Mucosa of stomach (tissue), 1 donor: ENCODE data around the gene CLPTM1L.

Experiments
- H3K27me3 ChIP-seq: one replicate; pipeline ENCODE4 v1.7.0; 2013; ENCODE audit warnings: mild to moderate bottlenecking, low read length; ENCODE audit not compliant: control insufficient read depth, insufficient read depth
- H3K36me3 ChIP-seq: one replicate; pipeline ENCODE4 v1.7.0; 2013; ENCODE audit warnings: low read length; ENCODE audit not compliant: control insufficient read depth, insufficient read depth
- H3K4me1 ChIP-seq: one replicate; pipeline ENCODE4 v1.7.0; 2013; ENCODE audit warnings: mild to moderate bottlenecking, low read length; ENCODE audit not compliant: control insufficient read depth, insufficient read depth
- H3K4me3 ChIP-seq: one replicate; pipeline ENCODE4 v1.7.0; 2013; ENCODE audit warnings: low read length
- H3K9ac ChIP-seq: one replicate; pipeline ENCODE4 v1.7.0; 2013; ENCODE audit warnings: mild to moderate bottlenecking, low read length, moderate library complexity
- H3K9me3 ChIP-seq: one replicate; pipeline ENCODE4 v1.7.0; 2013; ENCODE audit warnings: mild to moderate bottlenecking, low read length, moderate library complexity; ENCODE audit not compliant: control insufficient read depth
- donor health status: Pancreatic carcinoma.

The CLPTM1L gene

DNA sequence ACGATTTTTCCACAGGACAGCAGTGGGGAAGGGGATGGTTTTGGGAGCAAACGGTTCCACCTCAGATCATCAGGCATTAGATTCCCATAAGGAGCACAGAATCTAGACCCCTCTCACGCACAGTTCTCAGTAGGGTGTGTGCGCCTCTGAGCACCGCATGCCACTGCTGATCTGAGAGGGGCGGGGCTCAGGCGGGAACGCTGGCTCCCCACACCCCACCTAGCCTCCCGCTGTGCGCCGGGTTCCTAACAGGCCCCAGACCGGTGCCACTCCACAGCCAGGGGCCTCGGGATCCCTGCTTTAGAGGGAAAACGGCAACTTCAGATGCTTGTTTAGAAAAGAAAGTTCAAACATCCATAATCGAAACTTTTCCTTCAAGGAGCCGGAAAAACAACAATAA is 70.4 kb downstream of the CLPTM1L start:
- Histone ChIP-seq H3K36me3 (no peaks in the 10 kb centered on the region), H3K4me1 (no peaks in the 10 kb centered on the region)

DNA sequence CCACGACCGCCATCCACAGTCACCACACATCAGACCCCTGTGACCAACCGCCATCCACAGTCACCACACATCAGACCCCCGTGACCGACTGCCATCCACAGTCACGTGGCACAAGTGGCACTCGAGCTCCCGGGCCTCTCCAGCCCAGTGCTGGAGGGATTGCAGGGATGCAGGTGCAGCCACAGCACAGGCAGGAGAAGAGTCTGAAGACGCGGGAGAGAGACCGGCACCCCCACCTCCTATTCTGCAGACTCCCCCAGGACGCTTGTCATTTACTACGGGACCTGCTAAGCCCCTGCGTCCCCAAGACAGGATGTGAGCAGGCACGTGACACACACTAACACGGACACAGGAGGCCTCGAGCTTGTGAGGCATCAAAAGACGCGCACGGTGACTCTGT is 71.2 kb downstream of the CLPTM1L start:
- Histone ChIP-seq H3K27me3 (no peaks in the 10 kb centered on the region), H3K4me1 (no peaks in the 10 kb centered on the region)

More for the DNA sequence above, 70.4 kb downstream of the CLPTM1L start:
- Histone ChIP-seq H3K27me3 (no peaks in the 10 kb centered on the region), H3K9ac (no peak overlapping the region), H3K9me3 (no peaks in the 10 kb centered on the region), H3K4me3 (no peak overlapping the region)

DNA sequence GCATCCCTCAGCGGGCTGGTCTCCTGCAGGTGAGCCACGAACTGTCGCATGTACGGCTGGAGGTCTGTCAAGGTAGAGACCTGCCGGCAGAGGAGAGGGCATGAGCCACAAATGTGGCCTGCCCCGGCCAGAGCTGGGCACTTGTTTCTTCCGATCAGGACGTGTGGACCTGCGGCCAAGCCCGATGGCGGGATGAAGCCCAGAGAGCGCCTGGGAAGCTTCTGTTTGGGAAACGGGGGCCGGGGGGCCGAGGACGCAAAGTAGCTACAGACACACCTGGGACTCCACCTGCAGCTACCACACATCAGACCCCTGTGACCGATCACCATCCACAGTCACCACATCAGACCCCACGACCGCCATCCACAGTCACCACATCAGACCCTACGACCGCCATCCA is 72.7 kb downstream of the CLPTM1L start:
- no peak overlapping the region for H3K9ac ChIP-seq
- no peaks in the 10 kb centered on the region for H3K9me3 ChIP-seq
- H3K36me3 ChIP-seq: no peaks in the 10 kb centered on the region
- H3K4me3 ChIP-seq: no peak overlapping the region
- no peaks in the 10 kb centered on the region for H3K27me3 ChIP-seq
- H3K4me1 ChIP-seq: no peaks in the 10 kb centered on the region

More for the DNA sequence above, 71.2 kb downstream of the CLPTM1L start:
- no peaks in the 10 kb centered on the region for H3K9me3 ChIP-seq
- no peak overlapping the region for H3K4me3 ChIP-seq
- no peak overlapping the region for H3K9ac ChIP-seq
- H3K36me3 ChIP-seq: no peaks in the 10 kb centered on the region

DNA sequence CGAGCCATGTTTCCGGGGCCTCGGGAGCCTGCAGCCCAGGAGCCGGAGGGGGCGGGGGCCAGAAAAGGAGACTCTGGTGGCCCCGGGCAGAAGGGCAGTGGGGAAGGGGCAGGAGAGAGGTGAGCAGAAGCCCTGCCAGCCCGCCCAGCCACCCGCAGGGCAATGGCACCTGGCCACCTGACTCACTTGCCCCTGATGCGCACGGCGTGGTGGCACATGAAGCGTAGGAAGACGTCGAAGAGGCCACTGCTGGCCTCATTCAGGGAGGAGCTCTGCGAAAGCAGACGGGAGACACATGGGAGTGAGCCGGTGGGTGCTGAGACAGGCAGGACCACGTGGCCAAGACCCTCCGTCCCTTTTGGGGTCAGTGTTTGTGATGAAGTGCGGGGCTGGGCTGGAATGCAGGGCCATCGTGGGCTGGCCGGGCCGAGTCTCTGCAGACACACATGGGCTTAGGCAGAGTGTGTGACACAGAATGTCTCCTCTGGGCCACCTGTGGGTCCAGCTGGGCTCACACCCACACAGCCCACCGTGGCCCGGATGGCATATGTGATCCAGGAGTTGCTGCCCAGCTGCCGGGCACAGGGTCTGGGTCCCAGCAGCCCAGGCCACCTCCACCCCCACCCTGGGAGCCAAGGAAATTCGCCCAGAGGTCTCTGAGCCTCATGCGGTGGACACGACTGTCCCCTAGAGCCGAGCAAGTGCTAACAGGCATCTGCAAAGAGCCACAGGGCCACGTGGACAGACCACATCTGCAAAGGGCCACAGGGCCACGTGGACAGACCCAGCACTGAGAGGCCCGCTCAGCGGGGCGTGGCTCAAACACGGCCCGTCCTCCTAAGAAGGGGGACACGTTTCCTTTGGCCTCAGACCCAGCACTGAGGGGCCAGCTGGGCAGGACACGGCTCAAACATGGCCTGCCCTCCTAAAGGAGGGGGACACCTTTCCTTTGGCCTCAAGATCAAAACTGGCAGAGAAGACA is 73.7 kb downstream of the CLPTM1L start:
- Histone ChIP-seq H3K4me1 (no peaks in the 10 kb centered on the region), H3K36me3 (no peaks in the 10 kb centered on the region), H3K27me3 (no peaks in the 10 kb centered on the region), H3K4me3 (no peak overlapping the region), H3K9me3 (no peaks in the 10 kb centered on the region), H3K9ac (no peak overlapping the region)

DNA sequence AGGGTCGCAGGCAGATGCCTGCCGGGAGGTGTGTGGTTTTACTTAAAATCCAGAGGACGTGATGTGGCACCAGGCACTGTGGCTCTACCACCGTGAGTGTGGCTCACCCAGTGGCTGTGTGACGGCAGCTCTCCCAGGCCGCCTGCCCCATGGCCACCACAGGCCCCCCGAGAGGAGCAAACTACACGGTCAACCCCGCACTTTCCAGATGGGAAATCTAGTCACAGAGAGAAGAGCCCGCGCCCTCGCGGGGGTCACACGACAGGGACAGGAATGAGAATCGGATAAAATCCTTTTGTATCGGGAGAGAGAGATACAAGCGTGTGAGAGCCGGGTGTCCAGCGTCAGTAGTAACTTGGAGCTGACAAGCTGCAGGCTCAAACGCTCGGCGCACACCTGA is 74.5 kb downstream of the CLPTM1L start:
- H3K36me3 ChIP-seq: no peaks in the 10 kb centered on the region
- no peaks in the 10 kb centered on the region for H3K4me1 ChIP-seq
- no peaks in the 10 kb centered on the region for H3K9me3 ChIP-seq
- no peaks in the 10 kb centered on the region for H3K27me3 ChIP-seq
- no peak overlapping the region for H3K9ac ChIP-seq
- H3K4me3 ChIP-seq: no peak overlapping the region

DNA sequence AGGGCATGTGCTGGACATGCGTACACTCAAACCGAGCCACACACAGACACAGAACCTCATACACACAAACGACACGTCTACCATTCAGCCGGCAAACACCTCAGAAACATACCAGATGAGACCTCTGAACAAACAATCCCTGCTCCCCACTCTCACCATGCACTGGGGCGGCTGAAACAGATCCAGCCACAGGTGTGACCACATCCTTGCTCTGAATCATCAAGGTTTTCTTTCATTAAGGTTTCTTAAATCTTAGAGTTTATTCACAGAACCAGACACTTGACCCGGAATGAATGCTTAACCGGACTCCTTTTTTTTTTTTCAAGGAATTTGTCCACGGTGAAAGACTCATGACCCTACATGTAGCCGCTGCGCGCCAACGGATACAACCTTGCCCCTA is 76.2 kb downstream of the CLPTM1L start:
- Histone ChIP-seq H3K36me3 (no peaks in the 10 kb centered on the region), H3K4me3 (no peak overlapping the region), H3K27me3 (no peaks in the 10 kb centered on the region), H3K9me3 (no peaks in the 10 kb centered on the region), H3K4me1 (no peaks in the 10 kb centered on the region), H3K9ac (no peak overlapping the region)

DNA sequence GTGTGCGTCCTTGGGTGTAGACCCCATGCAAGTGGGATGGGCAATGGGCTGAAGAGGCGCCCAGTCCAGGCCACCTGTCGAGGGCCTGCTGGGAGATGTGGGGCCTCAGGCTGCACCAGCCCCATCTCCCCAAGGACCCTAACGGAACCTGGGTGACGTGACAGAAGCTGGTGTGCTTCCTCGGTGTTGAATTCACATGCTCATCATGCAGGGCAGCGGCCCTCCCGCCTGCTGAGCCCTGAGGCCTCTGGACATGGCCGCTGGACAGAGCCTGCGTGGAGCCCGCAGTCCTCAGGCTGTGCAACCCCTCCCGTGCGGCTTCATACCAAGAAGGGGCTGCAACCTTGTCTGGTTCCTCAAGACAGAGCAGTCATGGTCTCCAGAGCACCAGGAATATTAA is 76.8 kb downstream of the CLPTM1L start:
- no peaks in the 10 kb centered on the region for H3K9me3 ChIP-seq
- no peak overlapping the region for H3K4me3 ChIP-seq
- H3K27me3 ChIP-seq: no peaks in the 10 kb centered on the region
- no peak overlapping the region for H3K9ac ChIP-seq
- H3K36me3 ChIP-seq: no peaks in the 10 kb centered on the region
- no peaks in the 10 kb centered on the region for H3K4me1 ChIP-seq
